Measurements from ENCODE around the gene C16orf54.
"Not testable (repeated sequence)": the region's sequence is repeated elsewhere in the genome, so short reads cannot be mapped to it uniquely, and the experiment has no call there.

C16orf54 gene

GRCh38 chr16:29745853-29746345, at the start of gene C16orf54:
Gene C16orf54 (minus strand): TSS chr16:29745990. CDS start chr16:29744951, 1,039 bp downstream.
- H3K36me3 ChIP-seq (ENCODE audit: low read depth): no peaks in the 10 kb centered on the region
- TF ChIP-seq, protein P1, sequence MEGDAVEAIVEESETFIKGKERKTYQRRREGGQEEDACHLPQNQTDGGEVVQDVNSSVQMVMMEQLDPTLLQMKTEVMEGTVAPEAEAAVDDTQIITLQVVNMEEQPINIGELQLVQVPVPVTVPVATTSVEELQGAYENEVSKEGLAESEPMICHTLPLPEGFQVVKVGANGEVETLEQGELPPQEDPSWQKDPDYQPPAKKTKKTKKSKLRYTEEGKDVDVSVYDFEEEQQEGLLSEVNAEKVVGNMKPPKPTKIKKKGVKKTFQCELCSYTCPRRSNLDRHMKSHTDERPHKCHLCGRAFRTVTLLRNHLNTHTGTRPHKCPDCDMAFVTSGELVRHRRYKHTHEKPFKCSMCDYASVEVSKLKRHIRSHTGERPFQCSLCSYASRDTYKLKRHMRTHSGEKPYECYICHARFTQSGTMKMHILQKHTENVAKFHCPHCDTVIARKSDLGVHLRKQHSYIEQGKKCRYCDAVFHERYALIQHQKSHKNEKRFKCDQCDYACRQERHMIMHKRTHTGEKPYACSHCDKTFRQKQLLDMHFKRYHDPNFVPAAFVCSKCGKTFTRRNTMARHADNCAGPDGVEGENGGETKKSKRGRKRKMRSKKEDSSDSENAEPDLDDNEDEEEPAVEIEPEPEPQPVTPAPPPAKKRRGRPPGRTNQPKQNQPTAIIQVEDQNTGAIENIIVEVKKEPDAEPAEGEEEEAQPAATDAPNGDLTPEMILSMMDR (IDR thresholded peaks at IDR 0.05; ENCODE audit: poor library complexity, severe bottlenecking): no peak
- no peak within 1 kb of the TSS for H3K4me3 ChIP-seq (ENCODE audit: severe bottlenecking)
- no peak within 1 kb of the TSS for H3K27ac ChIP-seq (ENCODE audit: poor library complexity, severe bottlenecking)
- H3K4me1 ChIP-seq (ENCODE audit: insufficient read depth, poor library complexity, severe bottlenecking): no peaks in the 10 kb centered on the region
- H3K9me3 ChIP-seq (ENCODE audit: severe bottlenecking): no peaks in the 10 kb centered on the region
- no peaks in the 10 kb centered on the region for H3K27me3 ChIP-seq (ENCODE audit: insufficient read depth, poor library complexity, severe bottlenecking)
- no peak for DNase-seq (ENCODE audit: low spot score)
- no peak for ATAC-seq (ENCODE audit: low read depth)

DNA sequence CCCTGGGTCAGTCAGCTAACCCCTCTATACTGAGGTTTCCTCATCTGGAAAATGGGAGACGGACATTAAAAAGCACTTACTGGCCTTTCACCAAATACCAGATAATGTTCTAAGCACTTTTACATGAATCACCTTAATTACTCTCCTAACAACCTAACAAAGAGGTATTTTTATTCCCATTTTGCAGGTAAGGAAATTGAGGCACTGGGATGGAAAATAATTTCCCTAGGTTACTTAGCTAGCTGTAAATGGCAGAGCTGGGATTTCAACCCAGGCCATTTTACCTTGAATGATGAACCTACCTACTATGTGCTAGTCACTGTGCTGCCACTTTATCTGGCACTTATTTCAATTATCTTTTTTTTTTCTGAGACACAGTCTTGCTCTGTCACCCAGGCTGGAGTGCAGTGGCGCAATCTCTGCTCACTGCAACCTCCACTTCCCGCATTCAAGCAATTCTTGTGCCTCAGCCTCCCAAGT, 48.5 kb upstream of the C16orf54 start:
- no peak for ATAC-seq (ENCODE audit: low read depth)
- no peak overlapping the region for H3K27ac ChIP-seq (ENCODE audit: poor library complexity, severe bottlenecking)
- no peaks in the 10 kb centered on the region for H3K27me3 ChIP-seq (ENCODE audit: insufficient read depth, poor library complexity, severe bottlenecking)
- H3K36me3 ChIP-seq (ENCODE audit: low read depth): peaks cover 51% of the 10 kb centered on the region
- peaks cover 3% of the 10 kb centered on the region for H3K4me1 ChIP-seq (ENCODE audit: insufficient read depth, poor library complexity, severe bottlenecking)
- TF ChIP-seq, protein P1 (IDR thresholded peaks at IDR 0.05; ENCODE audit: poor library complexity, severe bottlenecking): no peak
- no peaks in the 10 kb centered on the region for H3K9me3 ChIP-seq (ENCODE audit: severe bottlenecking)
- no peak overlapping the region for H3K4me3 ChIP-seq (ENCODE audit: severe bottlenecking)
- DNase-seq (ENCODE audit: low spot score): no peak

DNA sequence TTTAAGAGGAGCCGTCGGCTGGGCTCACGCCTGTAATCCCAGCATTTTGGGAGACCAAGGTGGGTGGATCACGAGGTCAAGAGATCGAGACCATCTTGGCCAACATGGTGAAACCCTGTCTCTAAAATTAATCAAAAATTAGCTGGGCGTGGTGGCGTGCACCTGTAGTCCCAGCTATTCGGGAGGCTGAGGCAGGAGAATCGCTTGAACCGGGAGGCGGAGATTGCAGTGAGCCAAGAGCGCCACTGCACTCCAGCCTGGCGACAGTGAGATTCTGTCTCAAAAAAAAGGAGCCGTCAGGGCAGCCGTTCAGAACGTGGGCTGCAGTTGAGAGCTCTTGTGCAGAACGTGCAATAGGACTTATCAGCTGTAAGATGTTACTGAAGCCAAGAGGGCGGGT, 47.4 kb upstream of the C16orf54 start:
- H3K4me3 ChIP-seq (ENCODE audit: severe bottlenecking); H3K9me3 ChIP-seq (ENCODE audit: severe bottlenecking); DNase-seq (ENCODE audit: low spot score); H3K27me3 ChIP-seq (ENCODE audit: insufficient read depth, poor library complexity, severe bottlenecking); H3K27ac ChIP-seq (ENCODE audit: poor library complexity, severe bottlenecking); H3K4me1 ChIP-seq (ENCODE audit: insufficient read depth, poor library complexity, severe bottlenecking); ATAC-seq (ENCODE audit: low read depth): not testable (repeated sequence)
- H3K36me3 ChIP-seq (ENCODE audit: low read depth): peaks cover 40% of the 10 kb centered on the region

GRCh38 chr16:29791845-29792807, 46.3 kb upstream of the C16orf54 start:
- Histone ChIP-seq H3K36me3 (ENCODE audit: low read depth) (peaks cover 30% of the 10 kb centered on the region), H3K4me1 (ENCODE audit: insufficient read depth, poor library complexity, severe bottlenecking) (peaks cover 3% of the 10 kb centered on the region), H3K27me3 (ENCODE audit: insufficient read depth, poor library complexity, severe bottlenecking) (no peaks in the 10 kb centered on the region), H3K4me3 (ENCODE audit: severe bottlenecking) (peak overlapping the region; percentile 66), H3K9me3 (ENCODE audit: severe bottlenecking) (no peaks in the 10 kb centered on the region), H3K27ac (ENCODE audit: poor library complexity, severe bottlenecking) (peak overlapping the region; percentile 44)
- ATAC-seq (ENCODE audit: low read depth): no peak
- TF ChIP-seq, protein P1 (IDR thresholded peaks at IDR 0.05; ENCODE audit: poor library complexity, severe bottlenecking): no peak
- DNase-seq (ENCODE audit: low spot score): no peak

DNA sequence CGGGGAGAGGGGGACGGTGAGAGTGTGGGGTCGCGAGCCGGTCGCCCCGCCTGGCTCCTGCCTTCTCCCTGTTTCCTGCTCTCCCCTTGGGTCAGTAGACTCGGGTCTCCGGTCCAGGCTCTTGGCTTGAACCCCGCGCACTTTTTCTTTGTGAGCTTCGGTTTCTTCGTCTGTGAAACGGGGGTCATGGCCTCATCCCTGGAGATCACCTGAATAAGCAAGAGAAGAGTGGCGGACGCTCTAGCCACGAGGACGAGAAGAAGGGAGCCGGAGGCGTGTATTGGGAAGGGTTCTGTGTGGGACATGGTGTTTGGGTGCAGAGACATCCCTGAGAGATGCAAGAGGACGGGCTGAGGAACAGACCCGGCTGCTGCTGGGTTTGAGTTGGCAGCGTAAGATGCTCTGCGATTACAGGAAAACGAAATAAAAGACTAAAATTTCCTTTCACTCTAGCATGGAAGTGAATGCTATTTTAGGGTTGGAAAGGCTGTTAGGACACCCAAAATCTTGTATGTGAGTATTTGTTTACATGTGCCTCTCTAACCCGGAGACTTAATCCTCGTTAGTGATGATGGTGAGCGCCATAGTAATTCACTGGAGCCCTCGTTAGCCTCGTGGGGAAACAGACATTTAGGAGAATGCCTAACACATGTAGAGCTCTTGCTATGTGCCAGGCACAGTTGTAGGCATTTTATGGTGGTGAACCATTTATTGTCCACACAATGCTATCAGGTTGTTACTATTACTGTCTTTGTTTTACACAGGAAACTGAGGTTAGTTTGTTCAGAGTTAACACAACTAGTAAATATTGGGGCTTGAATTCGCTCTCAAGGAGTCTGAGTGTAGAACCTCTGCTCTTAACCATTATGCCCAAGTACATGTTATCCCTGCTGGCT, 45.4 kb upstream of the C16orf54 start:
- H3K27me3 ChIP-seq (ENCODE audit: insufficient read depth, poor library complexity, severe bottlenecking): no peaks in the 10 kb centered on the region
- H3K27ac ChIP-seq (ENCODE audit: poor library complexity, severe bottlenecking): peak overlapping the region; percentile 44
- H3K36me3 ChIP-seq (ENCODE audit: low read depth): peaks cover 23% of the 10 kb centered on the region
- H3K4me3 ChIP-seq (ENCODE audit: severe bottlenecking): peak overlapping the region; percentile 66
- peak; percentile 24 for ATAC-seq (ENCODE audit: low read depth)
- H3K4me1 ChIP-seq (ENCODE audit: insufficient read depth, poor library complexity, severe bottlenecking): peaks cover 3% of the 10 kb centered on the region
- TF ChIP-seq, protein P1 (IDR thresholded peaks at IDR 0.05; ENCODE audit: poor library complexity, severe bottlenecking): no peak
- DNase-seq (ENCODE audit: low spot score): no peak
- H3K9me3 ChIP-seq (ENCODE audit: severe bottlenecking): no peaks in the 10 kb centered on the region
